SU-DHL-6 (cell line): ENCODE data around the gene MRPS27.

Experiments
- H2AFZ ChIP-seq: fragments of 200-600 bp; sonication (generic); 2 replicates; pipeline ENCODE4 v1.6.1; 2014; ENCODE audit warnings: low read depth, mild to moderate bottlenecking, moderate library complexity, mixed read lengths, antibody characterized with exemption, low read length; ENCODE audit not compliant: severe bottlenecking
- H3F3A ChIP-seq: fragments of 200-600 bp; shearing (Covaris generic); 2 replicates; pipeline ENCODE4 v1.6.0; 2016; ENCODE audit warnings: antibody characterized with exemption, mild to moderate bottlenecking; ENCODE audit not compliant: insufficient read depth
- H3K27ac ChIP-seq: fragments of 200-600 bp; sonication (generic); 2 replicates; pipeline ENCODE4 v1.5.1; 2016; ENCODE audit warnings: low read depth, mild to moderate bottlenecking, low read length, moderate library complexity, mixed read lengths
- H3K27me3 ChIP-seq: fragments of 200-600 bp; sonication (generic), shearing (Covaris generic); 2 replicates; pipeline ENCODE4 v1.6.0; 2014; ENCODE audit warnings: mild to moderate bottlenecking, low read length
- H3K36me3 ChIP-seq: fragments of 200-600 bp; sonication (generic); 2 replicates; pipeline ENCODE4 v1.6.1; 2014; ENCODE audit warnings: mild to moderate bottlenecking, low read length, mixed read lengths
- H3K4me2 ChIP-seq: fragments of 300-600, 200-600 bp; shearing (Covaris generic), sonication (generic); 2 replicates; pipeline ENCODE4 v1.6.0; 2014; ENCODE audit warnings: low read length, low read depth, mild to moderate bottlenecking; ENCODE audit not compliant: poor library complexity, severe bottlenecking
- H3K4me3 ChIP-seq: fragments of 200-600 bp; sonication (generic); 2 replicates; pipeline ENCODE4 v1.5.1; 2014; ENCODE audit warnings: antibody characterized with exemption, low read length, mild to moderate bottlenecking, mixed read lengths; ENCODE audit not compliant: insufficient read depth, poor library complexity, severe bottlenecking
- H3K79me2 ChIP-seq: fragments of 200-600 bp; sonication (generic); 2 replicates; pipeline ENCODE4 v1.6.1; 2014; ENCODE audit warnings: mild to moderate bottlenecking, low read length, moderate library complexity; ENCODE audit not compliant: insufficient read depth
- H3K9ac ChIP-seq: fragments of 200-600 bp; sonication (generic); 2 replicates; pipeline ENCODE4 v1.7.0; 2014; ENCODE audit warnings: mild to moderate bottlenecking, low read length
- H3K9me2 ChIP-seq: fragments of 200-600 bp; sonication (generic); replicated peaks from 2 replicates; pipeline ENCODE4 v1.6.1; 2014; ENCODE audit warnings: low read length; ENCODE audit not compliant: insufficient read depth
- H3K9me3 ChIP-seq: fragments of 200-600 bp; sonication (generic); 2 replicates; pipeline ENCODE4 v1.6.1; 2014; ENCODE audit warnings: low read length, mixed read lengths; ENCODE audit not compliant: insufficient read depth
- H4K20me1 ChIP-seq: fragments of 200-600 bp; sonication (generic); 2 replicates; pipeline ENCODE4 v1.6.1; 2014; ENCODE audit warnings: low read depth, mild to moderate bottlenecking, antibody characterized with exemption, low read length, moderate library complexity, mixed read lengths
- CTCF ChIP-seq: fragments of 200-600 bp; sonication (generic); IDR thresholded peaks from one replicate; pipeline ENCODE4 v1.5.1; 2017; ENCODE audit warnings: antibody characterized with exemption, mild to moderate bottlenecking, low read length, moderate library complexity; ENCODE audit not compliant: insufficient read depth, poor library complexity, severe bottlenecking
- EZH2phosphoT487 ChIP-seq: fragments of 200-600 bp; sonication (generic), shearing (Covaris generic); conservative IDR thresholded peaks from 2 replicates; pipeline ENCODE4 v1.6.1; 2018; ENCODE audit warnings: mild to moderate bottlenecking, antibody characterized with exemption, low read length, moderate library complexity, mixed read lengths

Gene MRPS27

GRCh38 chr5:72234265-72234700 lies 85.8 kb downstream of the MRPS27 start:
- H3K36me3 ChIP-seq = peaks cover 54% of the 10 kb centered on the region
- no peak for TF ChIP-seq CTCF
- TF ChIP-seq EZH2phosphoT487 = no peak
- H3K9me3 ChIP-seq = no peaks in the 10 kb centered on the region
- no peaks in the 10 kb centered on the region for H4K20me1 ChIP-seq
- 0 out of 2 replicates have a peak, but pooled peaks cover 4% of the 10 kb centered on the region for H3K79me2 ChIP-seq
- H3K4me3 ChIP-seq = no peak overlapping the region
- no peaks in the 10 kb centered on the region for H3K9me2 ChIP-seq
- peaks cover 4% of the 10 kb centered on the region; the same call in 1 of the 2 replicates for H3F3A ChIP-seq
- H3K27me3 ChIP-seq = no peaks in the 10 kb centered on the region
- H3K27ac ChIP-seq = peak overlapping the region; percentile 25; the same call in 1 of the 2 replicates
- H3K9ac ChIP-seq = no peak overlapping the region
- no peak overlapping the region for H3K4me2 ChIP-seq
- H2AFZ ChIP-seq = no peak overlapping the region

GRCh38 chr5:72233835-72234234 lies 86.2 kb downstream of the MRPS27 start:
- Histone ChIP-seq H3K9me3 (no peaks in the 10 kb centered on the region), H3K27ac (peak overlapping the region; percentile 25; the same call in 1 of the 2 replicates), H2AFZ (no peak overlapping the region), H3K4me3 (no peak overlapping the region), H3K4me2 (no peak overlapping the region), H3K36me3 (peaks cover 54% of the 10 kb centered on the region), H3K79me2 (0 out of 2 replicates have a peak, but pooled peaks cover 4% of the 10 kb centered on the region), H3K9ac (no peak overlapping the region), H4K20me1 (no peaks in the 10 kb centered on the region), H3F3A (peaks cover 4% of the 10 kb centered on the region; the same call in 1 of the 2 replicates), H3K9me2 (no peaks in the 10 kb centered on the region), H3K27me3 (no peaks in the 10 kb centered on the region)
- TF ChIP-seq CTCF (no peak), EZH2phosphoT487 (no peak)

GRCh38 chr5:72232838-72233237 lies 87.2 kb downstream of the MRPS27 start:
- no peak overlapping the region for H3K9ac ChIP-seq
- TF ChIP-seq EZH2phosphoT487 = no peak
- TF ChIP-seq CTCF = no peak
- H3F3A ChIP-seq = peaks cover 4% of the 10 kb centered on the region; the same call in 1 of the 2 replicates
- no peaks in the 10 kb centered on the region for H3K9me2 ChIP-seq
- H3K79me2 ChIP-seq = no peaks in the 10 kb centered on the region
- no peaks in the 10 kb centered on the region for H3K27me3 ChIP-seq
- no peaks in the 10 kb centered on the region for H3K9me3 ChIP-seq
- no peaks in the 10 kb centered on the region for H4K20me1 ChIP-seq
- H3K36me3 ChIP-seq = peaks cover 52% of the 10 kb centered on the region
- H2AFZ ChIP-seq = no peak overlapping the region
- peak overlapping the region; percentile 16 for H3K4me2 ChIP-seq
- H3K27ac ChIP-seq = peak overlapping the region; percentile 25
- H3K4me3 ChIP-seq = no peak overlapping the region
